ENCODE measurements around the gene FZR1.

The FZR1 gene

GRCh38 chr19:3494051-3494450, 12.1 kb upstream of the FZR1 start:
- Histone ChIP-seq H3K9me3 (ENCODE audit: low read length) (no peaks in the 10 kb centered on the region), H2AFZ (ENCODE audit: low read depth, low read length) (no peak overlapping the region)

GRCh38 chr19:3494559-3494958, 11.6 kb upstream of the FZR1 start:
- no peaks in the 10 kb centered on the region for H3K9me3 ChIP-seq (ENCODE audit: low read length)
- no peak overlapping the region for H3K4me3 ChIP-seq (ENCODE audit: low read length)
- H3K36me3 ChIP-seq (ENCODE audit: insufficient read depth, low read length), result peaks cover 55% of the 10 kb centered on the region
- peaks cover under 1% of the 10 kb centered on the region for H3K4me1 ChIP-seq (ENCODE audit: insufficient read depth, low read length)
- H2AFZ ChIP-seq (ENCODE audit: low read depth, low read length), result no peak overlapping the region
- no peaks in the 10 kb centered on the region for H3K27me3 ChIP-seq (ENCODE audit: insufficient read depth, low read length)

More at GRCh38 chr19:3494051-3494450, 12.1 kb upstream of the FZR1 start:
- Histone ChIP-seq H3K27me3 (ENCODE audit: insufficient read depth, low read length) (no peaks in the 10 kb centered on the region), H3K4me3 (ENCODE audit: low read length) (no peak overlapping the region), H3K36me3 (ENCODE audit: insufficient read depth, low read length) (peaks cover 55% of the 10 kb centered on the region), H3K4me1 (ENCODE audit: insufficient read depth, low read length) (no peaks in the 10 kb centered on the region)

DNA sequence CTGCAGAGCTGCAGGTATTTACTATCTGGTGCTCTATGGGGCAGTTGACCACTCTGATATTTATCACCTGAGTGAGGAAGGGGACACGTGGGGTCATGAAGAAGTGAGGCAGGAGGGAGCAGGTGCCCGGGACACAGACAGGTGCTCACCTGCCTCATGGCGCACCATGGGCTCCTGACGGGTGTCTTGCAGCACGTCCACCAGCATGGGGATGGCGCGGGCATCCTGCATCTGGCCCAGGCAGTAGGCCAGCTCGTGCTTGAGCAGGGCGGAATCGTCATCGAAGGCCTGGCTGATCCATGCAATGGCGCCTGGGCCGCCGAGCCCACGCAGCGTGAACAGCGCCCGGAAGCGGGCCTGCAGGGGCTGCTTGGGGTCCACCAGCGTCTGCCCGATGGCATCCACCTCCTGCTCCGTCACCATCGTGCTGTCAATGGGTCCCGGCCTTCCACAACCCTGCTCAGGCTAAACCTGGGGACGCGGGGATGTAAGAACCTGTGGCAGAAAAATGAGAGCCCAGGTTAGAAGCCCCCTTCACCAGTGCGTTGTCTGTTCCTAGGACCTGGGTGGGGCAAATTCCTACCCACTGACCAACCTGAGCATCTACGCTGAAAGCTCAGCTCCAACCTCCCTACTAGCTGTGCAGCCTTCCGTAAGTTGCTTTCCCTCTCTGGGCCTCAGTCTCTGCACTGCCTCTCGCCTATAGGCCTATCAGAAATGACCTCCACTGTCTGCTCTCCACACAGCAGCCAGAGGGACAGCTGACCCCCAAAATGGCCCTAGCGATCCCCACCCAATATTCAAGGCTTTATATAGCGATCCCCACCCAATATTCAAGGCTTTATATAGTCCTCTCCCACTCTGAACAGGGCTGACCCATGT, 9.5 kb upstream of the FZR1 start:
- H3K4me1 ChIP-seq (ENCODE audit: insufficient read depth, low read length), result peaks cover 5% of the 10 kb centered on the region

DNA sequence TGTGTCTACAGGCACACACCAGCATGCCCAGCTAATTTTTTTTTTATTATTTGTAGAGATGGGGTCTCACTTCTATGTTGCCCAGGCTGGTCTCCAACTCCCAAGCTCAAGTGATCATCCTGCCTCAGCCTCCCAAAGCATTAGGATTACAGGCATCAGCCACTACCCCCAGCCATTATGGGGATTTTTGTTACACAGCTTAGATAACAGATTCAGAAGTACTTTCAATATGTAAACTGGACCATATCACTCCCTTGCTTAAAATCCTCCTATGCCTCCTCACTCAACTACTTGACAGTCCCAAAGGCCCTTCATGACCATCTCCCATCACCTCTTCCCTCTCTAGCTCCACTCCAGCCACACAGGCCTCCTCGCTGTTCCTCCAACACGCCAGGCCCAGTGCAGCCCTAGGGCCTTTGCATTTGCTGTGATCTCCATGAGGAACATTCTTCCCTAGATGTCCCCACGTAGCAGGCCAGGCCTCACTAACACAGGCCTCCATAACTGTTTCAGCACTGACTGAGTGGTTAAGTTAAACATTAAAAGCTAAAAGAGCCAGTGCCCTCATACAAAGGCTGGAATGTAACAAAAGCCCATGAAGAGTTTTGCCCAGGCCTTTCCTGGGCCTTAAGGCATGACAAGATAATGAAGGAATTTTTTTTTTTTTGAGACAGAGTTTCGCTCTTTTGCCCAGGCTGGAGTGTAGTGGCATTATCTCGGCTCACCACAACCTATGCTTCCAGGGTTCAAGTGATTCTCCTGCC, 8.2 kb upstream of the FZR1 start:
- H3K4me1 ChIP-seq (ENCODE audit: insufficient read depth, low read length), result peaks cover 5% of the 10 kb centered on the region
- H3K9me3 ChIP-seq (ENCODE audit: low read length), result no peaks in the 10 kb centered on the region
- no peak overlapping the region for H3K4me3 ChIP-seq (ENCODE audit: low read length)
- no peak overlapping the region for H2AFZ ChIP-seq (ENCODE audit: low read depth, low read length)
- peaks cover 35% of the 10 kb centered on the region for H3K36me3 ChIP-seq (ENCODE audit: insufficient read depth, low read length)
- no peaks in the 10 kb centered on the region for H3K27me3 ChIP-seq (ENCODE audit: insufficient read depth, low read length)

More for the DNA sequence above, 9.5 kb upstream of the FZR1 start:
- no peaks in the 10 kb centered on the region for H3K9me3 ChIP-seq (ENCODE audit: low read length)
- no peaks in the 10 kb centered on the region for H3K27me3 ChIP-seq (ENCODE audit: insufficient read depth, low read length)
- no peak overlapping the region for H3K4me3 ChIP-seq (ENCODE audit: low read length)
- H3K36me3 ChIP-seq (ENCODE audit: insufficient read depth, low read length), result peaks cover 46% of the 10 kb centered on the region
- no peak overlapping the region for H2AFZ ChIP-seq (ENCODE audit: low read depth, low read length)

- H2AFZ ChIP-seq (ENCODE audit: low read depth, low read length), result peak overlapping the region; percentile 50
- no peaks in the 10 kb centered on the region for H3K27me3 ChIP-seq (ENCODE audit: insufficient read depth, low read length)
- H3K36me3 ChIP-seq (ENCODE audit: insufficient read depth, low read length), result peaks cover 22% of the 10 kb centered on the region
- peak overlapping the region; percentile 55 for H3K4me3 ChIP-seq (ENCODE audit: low read length)
- H3K9me3 ChIP-seq (ENCODE audit: low read length), result no peaks in the 10 kb centered on the region
- H3K4me1 ChIP-seq (ENCODE audit: insufficient read depth, low read length), result peaks cover 5% of the 10 kb centered on the region
These were observed 6.2 kb upstream of the FZR1 start for GRCh38 chr19:3499738-3500428.

GRCh38 chr19:3500429-3501101, 5.5 kb upstream of the FZR1 start, which contains the start of gene DOHH:
DOHH (minus strand) TSS chr19:3500674; CDS start chr19:3496814, 3,860 bp downstream.
- Histone ChIP-seq H3K9me3 (ENCODE audit: low read length) (no peaks in the 10 kb centered on the region), H3K4me3 (ENCODE audit: low read length) (peak within 1 kb of the TSS; percentile 55), H3K27me3 (ENCODE audit: insufficient read depth, low read length) (no peaks in the 10 kb centered on the region), H2AFZ (ENCODE audit: low read depth, low read length) (peak within 1 kb of the TSS; percentile 50), H3K36me3 (ENCODE audit: insufficient read depth, low read length) (peaks cover 17% of the 10 kb centered on the region), H3K4me1 (ENCODE audit: insufficient read depth, low read length) (peaks cover 8% of the 10 kb centered on the region)

DNA sequence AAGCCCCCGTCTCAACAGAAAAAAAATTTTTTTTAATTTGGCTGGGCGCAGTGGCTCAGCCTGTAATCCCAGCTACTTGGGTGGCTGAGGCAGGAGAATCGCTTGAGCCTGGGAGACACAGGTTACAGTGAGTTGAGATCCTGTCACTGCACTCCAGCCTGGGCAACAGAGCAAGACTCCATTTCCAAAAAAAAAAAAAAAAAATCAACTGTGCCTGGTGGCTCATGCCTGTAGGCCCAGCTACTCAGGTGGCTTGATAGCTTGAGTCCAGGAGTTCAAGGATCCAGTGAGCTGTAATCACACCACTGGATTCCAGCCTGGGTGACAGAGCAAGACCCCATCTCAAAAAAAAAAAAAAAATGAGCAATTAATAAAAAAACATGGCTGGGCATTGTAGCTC, 4.3 kb upstream of the FZR1 start:
- H3K27me3 ChIP-seq (ENCODE audit: insufficient read depth, low read length), result no peaks in the 10 kb centered on the region
- H3K4me1 ChIP-seq (ENCODE audit: insufficient read depth, low read length), result peaks cover 10% of the 10 kb centered on the region
- no peaks in the 10 kb centered on the region for H3K9me3 ChIP-seq (ENCODE audit: low read length)
- H2AFZ ChIP-seq (ENCODE audit: low read depth, low read length), result no peak overlapping the region
- H3K4me3 ChIP-seq (ENCODE audit: low read length), result no peak overlapping the region
- H3K36me3 ChIP-seq (ENCODE audit: insufficient read depth, low read length), result peaks cover 8% of the 10 kb centered on the region

DNA sequence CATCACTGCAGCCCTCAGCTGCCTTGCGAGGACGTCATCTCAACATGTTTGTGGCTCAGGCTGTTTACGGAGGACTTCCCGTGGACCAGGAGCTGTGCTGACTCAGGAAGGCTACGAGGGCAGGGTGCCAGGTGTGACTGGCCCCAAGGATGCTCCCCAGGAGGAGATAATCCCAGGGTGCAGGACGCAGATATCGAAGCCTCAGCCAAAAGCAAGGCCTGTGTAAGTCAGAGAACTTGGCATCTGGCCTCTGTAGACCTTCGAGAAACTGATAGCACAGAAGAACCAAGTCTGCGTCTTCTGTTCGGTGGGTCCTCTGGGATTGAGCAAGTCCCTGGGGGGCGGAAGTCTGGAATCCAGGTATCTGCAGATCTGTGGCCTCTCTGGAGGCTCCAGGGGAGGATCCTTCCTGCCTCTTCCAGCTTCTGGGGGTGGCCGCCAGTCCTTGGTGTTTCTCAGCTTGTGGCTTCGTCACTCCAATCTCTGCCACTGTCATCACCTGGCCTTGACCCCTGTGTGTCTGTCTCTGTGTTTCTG, 3.0 kb upstream of the FZR1 start:
- Histone ChIP-seq H3K4me3 (ENCODE audit: low read length) (no peak overlapping the region), H3K9me3 (ENCODE audit: low read length) (no peaks in the 10 kb centered on the region), H3K36me3 (ENCODE audit: insufficient read depth, low read length) (no peaks in the 10 kb centered on the region), H2AFZ (ENCODE audit: low read depth, low read length) (no peak overlapping the region), H3K27me3 (ENCODE audit: insufficient read depth, low read length) (no peaks in the 10 kb centered on the region), H3K4me1 (ENCODE audit: insufficient read depth, low read length) (peaks cover 18% of the 10 kb centered on the region)

DNA sequence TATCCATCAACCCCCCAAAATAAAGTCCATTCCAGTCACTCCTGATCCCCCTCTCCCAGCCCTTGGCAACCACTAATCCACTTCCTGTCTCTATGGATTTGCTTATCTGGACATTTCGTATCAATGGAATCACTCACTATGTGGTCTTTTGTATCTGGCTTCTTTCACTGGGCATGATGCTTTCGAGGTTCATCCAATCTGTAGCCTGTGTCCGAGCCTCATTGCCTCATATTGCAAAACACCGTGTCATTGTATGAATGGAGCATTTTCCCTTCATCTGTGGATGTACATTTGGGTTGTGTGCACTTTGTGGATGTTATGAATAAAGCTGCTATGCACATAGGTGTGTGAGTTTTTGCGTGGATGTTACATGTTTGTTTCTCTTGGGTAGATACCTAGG, 1.4 kb upstream of the FZR1 start:
- peaks cover 15% of the 10 kb centered on the region for H3K4me1 ChIP-seq (ENCODE audit: insufficient read depth, low read length)
- H3K4me3 ChIP-seq (ENCODE audit: low read length), result no peak overlapping the region
- H3K36me3 ChIP-seq (ENCODE audit: insufficient read depth, low read length), result peaks cover 12% of the 10 kb centered on the region
- H3K9me3 ChIP-seq (ENCODE audit: low read length), result no peaks in the 10 kb centered on the region
- H3K27me3 ChIP-seq (ENCODE audit: insufficient read depth, low read length), result no peaks in the 10 kb centered on the region
- H2AFZ ChIP-seq (ENCODE audit: low read depth, low read length), result no peak overlapping the region

DNA sequence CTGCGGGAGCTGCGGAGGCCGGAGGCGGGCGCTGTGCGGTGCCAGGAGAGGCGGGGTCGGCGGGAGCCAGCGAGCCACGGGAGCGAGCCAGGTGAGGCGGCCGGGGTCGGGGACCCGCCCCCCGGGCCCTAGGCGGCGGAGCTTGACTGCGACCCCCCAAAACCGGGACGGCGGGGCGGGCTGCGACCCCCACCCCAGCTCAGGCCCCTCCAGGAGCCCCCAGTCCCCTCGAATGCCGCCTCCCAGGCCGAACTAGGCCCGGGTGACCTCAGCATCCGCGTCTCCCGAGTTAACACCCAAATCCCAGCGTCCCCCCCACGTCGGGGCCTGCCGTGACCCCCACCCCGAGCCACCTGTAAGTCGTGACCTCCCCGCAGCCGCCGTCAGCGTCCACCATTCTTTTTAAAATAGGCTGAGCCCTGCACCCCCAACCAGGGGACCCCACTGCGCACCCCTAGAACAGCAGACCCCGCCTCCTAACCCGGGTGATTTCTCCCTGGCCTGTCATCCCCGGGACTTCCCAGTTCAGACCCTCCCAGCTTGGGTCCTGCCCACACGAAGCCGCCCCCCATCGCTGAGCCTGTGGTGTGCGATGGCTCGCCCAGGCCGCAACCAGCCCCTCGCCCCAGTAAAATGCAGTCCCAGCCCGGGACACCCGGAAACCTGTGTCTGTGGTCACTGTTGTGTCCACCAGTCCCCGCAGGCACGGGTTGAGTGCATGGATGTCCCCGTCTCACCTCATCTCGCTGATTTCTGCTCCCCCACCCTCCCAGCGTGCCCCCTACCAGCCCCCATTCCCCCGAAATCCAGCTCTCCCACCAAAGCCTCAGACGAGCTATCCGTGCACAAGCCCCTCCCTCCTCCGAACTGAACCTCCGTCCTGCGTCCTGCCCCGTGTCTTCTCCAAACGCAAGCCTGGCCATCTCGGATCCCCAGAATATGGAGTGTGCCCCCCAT, 551 bp downstream of the FZR1 start:
- Histone ChIP-seq H3K9me3 (ENCODE audit: low read length) (no peaks in the 10 kb centered on the region), H3K36me3 (ENCODE audit: insufficient read depth, low read length) (peaks cover 28% of the 10 kb centered on the region), H3K27me3 (ENCODE audit: insufficient read depth, low read length) (no peaks in the 10 kb centered on the region), H3K4me1 (ENCODE audit: insufficient read depth, low read length) (peaks cover 12% of the 10 kb centered on the region), H3K4me3 (ENCODE audit: low read length) (peak overlapping the region; percentile 95), H2AFZ (ENCODE audit: low read depth, low read length) (peak overlapping the region; percentile 31)

- H3K27me3 ChIP-seq (ENCODE audit: insufficient read depth, low read length), result no peaks in the 10 kb centered on the region
- peak overlapping the region; percentile 95 for H3K4me3 ChIP-seq (ENCODE audit: low read length)
- peaks cover 12% of the 10 kb centered on the region for H3K4me1 ChIP-seq (ENCODE audit: insufficient read depth, low read length)
- peaks cover 32% of the 10 kb centered on the region for H3K36me3 ChIP-seq (ENCODE audit: insufficient read depth, low read length)
- no peaks in the 10 kb centered on the region for H3K9me3 ChIP-seq (ENCODE audit: low read length)
- no peak overlapping the region for H2AFZ ChIP-seq (ENCODE audit: low read depth, low read length)
These were observed 1.4 kb downstream of the FZR1 start for GRCh38 chr19:3507371-3508120.
